Nephron progenitor cell (in vitro differentiated cells): ENCODE measurements around the gene P3H4.
A peak's percentile ranks its signal among the peaks of the same experiment; 100 is the strongest.

Experiments used
- DNase-seq: peaks from one replicate; pipeline ENCODE4 v3.0.0; 2021
- H3K27ac Mint-ChIP-seq: 2 replicates; pipeline ENCODE4 v1.8.0; 2021; ENCODE audit warnings: mild to moderate bottlenecking, moderate library complexity, mixed read lengths
- H3K27me3 Mint-ChIP-seq: 2 replicates; pipeline ENCODE4 v1.8.0; 2021; ENCODE audit warnings: mild to moderate bottlenecking, low read depth, mixed read lengths; ENCODE audit not compliant: poor library complexity
- H3K36me3 Mint-ChIP-seq: 2 replicates; pipeline ENCODE4 v1.8.0; 2021; ENCODE audit warnings: low read depth, mixed read lengths
- H3K4me1 Mint-ChIP-seq: 2 replicates; pipeline ENCODE4 v1.8.0; 2021; ENCODE audit warnings: mixed read lengths
- H3K4me3 Mint-ChIP-seq: 2 replicates; pipeline ENCODE4 v1.8.0; 2021; ENCODE audit warnings: mild to moderate bottlenecking, moderate library complexity, mixed read lengths
- H3K9me3 Mint-ChIP-seq: 2 replicates; pipeline ENCODE4 v1.8.0; 2021; ENCODE audit warnings: mild to moderate bottlenecking, moderate library complexity, mixed read lengths
- CTCF ChIP-seq: fragments of 200-600 bp; sonication (generic); IDR thresholded peaks from 2 replicates; pipeline ENCODE4 v1.5.0; 2021; ENCODE audit warnings: antibody characterized with exemption

P3H4 gene

GRCh38 chr17:41769346-41769862, 42.3 kb downstream of the P3H4 start:
- Mint-ChIP-seq H3K4me3 (no peak overlapping the region), H3K9me3 (no peaks in the 10 kb centered on the region), H3K4me1 (peaks cover 26% of the 10 kb centered on the region), H3K27ac (no peak overlapping the region), H3K36me3 (peaks cover 55% of the 10 kb centered on the region), H3K27me3 (no peaks in the 10 kb centered on the region)
- no peak for DNase-seq
- TF ChIP-seq CTCF: no peak

GRCh38 chr17:41768682-41769288, 43.0 kb downstream of the P3H4 start:
- TF ChIP-seq CTCF: no peak
- Mint-ChIP-seq H3K27me3 (no peaks in the 10 kb centered on the region), H3K9me3 (no peaks in the 10 kb centered on the region), H3K4me1 (peaks cover 20% of the 10 kb centered on the region), H3K27ac (peak overlapping the region; percentile 93), H3K36me3 (peaks cover 61% of the 10 kb centered on the region), H3K4me3 (no peak overlapping the region)
- no peak for DNase-seq

- Mint-ChIP-seq H3K27me3 (no peaks in the 10 kb centered on the region), H3K36me3 (peaks cover 74% of the 10 kb centered on the region), H3K9me3 (no peaks in the 10 kb centered on the region), H3K27ac (peak overlapping the region; percentile 66), H3K4me3 (no peak overlapping the region), H3K4me1 (peaks cover 7% of the 10 kb centered on the region)
- no peak for TF ChIP-seq CTCF
- no peak for DNase-seq
Observed at GRCh38 chr17:41767324-41768042, 44.3 kb downstream of the P3H4 start.

GRCh38 chr17:41766135-41766534, 45.6 kb downstream of the P3H4 start:
- no peaks in the 10 kb centered on the region for H3K9me3 Mint-ChIP-seq
- peaks cover 83% of the 10 kb centered on the region for H3K36me3 Mint-ChIP-seq
- H3K27me3 Mint-ChIP-seq: no peaks in the 10 kb centered on the region
- TF ChIP-seq CTCF: no peak
- DNase-seq: no peak
- no peak overlapping the region for H3K4me3 Mint-ChIP-seq
- no peak overlapping the region for H3K27ac Mint-ChIP-seq
- H3K4me1 Mint-ChIP-seq: peaks cover 6% of the 10 kb centered on the region

GRCh38 chr17:41763327-41763726, 48.4 kb downstream of the P3H4 start:
- H3K27me3 Mint-ChIP-seq: no peaks in the 10 kb centered on the region
- no peaks in the 10 kb centered on the region for H3K9me3 Mint-ChIP-seq
- no peak for TF ChIP-seq CTCF
- no peaks in the 10 kb centered on the region for H3K4me1 Mint-ChIP-seq
- no peak overlapping the region for H3K4me3 Mint-ChIP-seq
- H3K27ac Mint-ChIP-seq: no peak overlapping the region
- DNase-seq: no peak
- H3K36me3 Mint-ChIP-seq: peaks cover 82% of the 10 kb centered on the region

GRCh38 chr17:41762841-41763240, 48.9 kb downstream of the P3H4 start:
- Mint-ChIP-seq H3K4me3 (no peak overlapping the region), H3K27ac (no peak overlapping the region), H3K27me3 (no peaks in the 10 kb centered on the region), H3K4me1 (no peaks in the 10 kb centered on the region), H3K9me3 (no peaks in the 10 kb centered on the region), H3K36me3 (peaks cover 86% of the 10 kb centered on the region)
- TF ChIP-seq CTCF: no peak
- DNase-seq: no peak
